Tibial nerve (tissue), 4 donors: ENCODE results near the gene DDIT4.

Experiments
- EP300 ChIP-seq, 2 donors: sonication (generic); formaldehyde crosslinking; IDR thresholded peaks; one replicate each; pipeline ENCODE4 v1.6.1; 2017; ENCODE audit warnings: antibody characterized with exemption in 2 of 2, mild to moderate bottlenecking in 1 of 2
- POLR2A ChIP-seq, 2 donors: fragments of 450-650 bp; IDR thresholded peaks; one replicate each; pipeline ENCODE4 v1.6.1; 2017; ENCODE audit warnings: antibody characterized with exemption in 2 of 2, mild to moderate bottlenecking in 2 of 2, moderate library complexity in 2 of 2
- TF ChIP-seq, protein P1 (sequence below), 5 experiments: fragments of 200-600 bp in 3 of 5; fragments of 450-650 bp in 2 of 5; sonication (generic) in 3 of 5; IDR thresholded peaks; one replicate each; pipeline ENCODE4 v1.5.1; 2016 to 2019; ENCODE audit warnings: antibody characterized with exemption in 5 of 5, mild to moderate bottlenecking in 3 of 5, moderate library complexity in 2 of 5

DNA sequence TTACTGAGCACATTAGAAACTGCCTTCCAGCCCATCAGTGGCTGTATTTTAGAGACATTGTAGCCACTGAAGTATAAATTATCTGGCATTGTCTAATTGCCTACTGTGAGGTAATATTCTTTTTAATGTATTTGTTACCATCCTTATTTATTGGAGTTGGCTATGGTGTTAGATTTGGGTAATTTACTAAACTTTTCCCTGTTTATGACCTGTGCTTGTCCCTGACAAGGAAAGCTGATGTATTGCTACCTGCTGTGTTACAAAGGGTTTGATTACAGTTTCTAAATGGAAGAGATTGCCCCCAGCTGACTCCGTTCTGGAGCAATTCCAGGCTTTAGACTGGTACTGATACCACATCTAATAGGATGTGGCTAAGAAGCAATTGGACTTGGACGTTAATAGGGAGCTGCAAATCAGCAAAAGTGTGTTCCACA, 45.4 kb upstream of the DDIT4 start:
- TF ChIP-seq, protein P1, sequence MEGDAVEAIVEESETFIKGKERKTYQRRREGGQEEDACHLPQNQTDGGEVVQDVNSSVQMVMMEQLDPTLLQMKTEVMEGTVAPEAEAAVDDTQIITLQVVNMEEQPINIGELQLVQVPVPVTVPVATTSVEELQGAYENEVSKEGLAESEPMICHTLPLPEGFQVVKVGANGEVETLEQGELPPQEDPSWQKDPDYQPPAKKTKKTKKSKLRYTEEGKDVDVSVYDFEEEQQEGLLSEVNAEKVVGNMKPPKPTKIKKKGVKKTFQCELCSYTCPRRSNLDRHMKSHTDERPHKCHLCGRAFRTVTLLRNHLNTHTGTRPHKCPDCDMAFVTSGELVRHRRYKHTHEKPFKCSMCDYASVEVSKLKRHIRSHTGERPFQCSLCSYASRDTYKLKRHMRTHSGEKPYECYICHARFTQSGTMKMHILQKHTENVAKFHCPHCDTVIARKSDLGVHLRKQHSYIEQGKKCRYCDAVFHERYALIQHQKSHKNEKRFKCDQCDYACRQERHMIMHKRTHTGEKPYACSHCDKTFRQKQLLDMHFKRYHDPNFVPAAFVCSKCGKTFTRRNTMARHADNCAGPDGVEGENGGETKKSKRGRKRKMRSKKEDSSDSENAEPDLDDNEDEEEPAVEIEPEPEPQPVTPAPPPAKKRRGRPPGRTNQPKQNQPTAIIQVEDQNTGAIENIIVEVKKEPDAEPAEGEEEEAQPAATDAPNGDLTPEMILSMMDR (IDR thresholded peaks at IDR 0.05), result no peak
- no peak for TF ChIP-seq POLR2A (IDR thresholded peaks at IDR 0.05)
- no peak for TF ChIP-seq EP300 (IDR thresholded peaks at IDR 0.05)
